ENCODE measurements around the gene MFAP4.

MFAP4 gene

DNA sequence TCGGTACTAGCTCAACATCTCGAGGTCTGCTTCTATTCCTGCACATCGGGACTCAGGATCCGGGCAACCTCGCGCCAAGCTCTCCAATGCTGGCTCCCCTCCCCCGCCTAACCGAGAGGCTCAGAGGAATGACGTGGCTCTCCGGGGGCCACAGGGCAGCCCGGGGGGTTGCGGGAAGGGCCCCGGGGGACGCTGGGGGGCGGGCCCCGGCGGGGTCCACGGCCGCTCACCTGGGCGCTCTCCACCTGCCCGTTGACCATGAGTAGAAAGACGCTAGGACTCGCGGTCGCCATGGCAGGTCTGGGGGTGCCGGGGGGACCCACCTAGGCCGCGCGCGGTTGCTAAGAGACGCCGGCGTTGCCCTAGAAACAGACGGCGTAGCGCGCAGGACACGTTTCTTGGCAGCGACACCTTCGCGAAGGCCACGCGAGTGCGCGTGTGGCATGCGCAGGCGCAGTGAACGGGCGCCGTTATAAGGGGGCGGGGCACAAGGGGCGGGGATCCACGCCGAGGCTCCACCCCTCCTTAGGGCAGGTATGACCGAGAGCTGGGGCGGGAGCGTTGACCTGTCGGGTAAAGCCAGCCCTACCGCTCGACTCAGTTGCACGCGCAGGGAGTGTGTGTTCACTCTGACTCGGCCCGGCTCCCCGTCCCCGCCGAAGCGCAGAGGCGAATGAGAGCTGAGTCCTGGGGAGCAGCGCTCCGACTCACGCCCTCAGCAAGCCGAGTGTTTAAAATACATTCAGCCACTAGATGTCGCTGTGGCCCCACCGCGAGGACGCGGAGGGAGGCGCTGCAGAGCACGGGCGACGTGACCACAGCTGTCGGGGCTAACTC lies 24.5 kb downstream of the MFAP4 start, which contains the start of gene B9D1:
TSS of gene B9D1 (minus strand) at position 447 of the 837 bp plus-strand sequence. CDS start at position 293, 154 bp downstream.
- peak within 1 kb of the TSS in 1 of 2 experiments; percentile 23 for H3K23ac ChIP-seq (ENCODE audit: low read length in 2 of 2)
- H2BK15ac ChIP-seq (ENCODE audit: low read depth, poor library complexity, severe bottlenecking) = peak within 1 kb of the TSS; percentile 75
- peaks cover 18% of the 10 kb centered on the region for H3K4me1 ChIP-seq (ENCODE audit: control insufficient read depth, insufficient read depth, low read depth, low read length)
- H2AFZ ChIP-seq (ENCODE audit: low read depth, low read length) = peak within 1 kb of the TSS; percentile 75
- peak; percentile 92 for DNase-seq
- peak within 1 kb of the TSS; percentile 68 to 74 for H3K4ac ChIP-seq (ENCODE audit: low read depth in 1 of 2, low read length in 2 of 2)
- H2BK120ac ChIP-seq (ENCODE audit: low read depth, low read length) = peak within 1 kb of the TSS; percentile 68
- H3K27me3 ChIP-seq (ENCODE audit: control insufficient read depth in 1 of 2, insufficient read depth in 1 of 2, low read length in 2 of 2) = no peaks in the 10 kb centered on the region
- H3K4me2 ChIP-seq (ENCODE audit: low read length, poor library complexity, severe bottlenecking) = peak within 1 kb of the TSS; percentile 72
- H2BK12ac ChIP-seq (ENCODE audit: low read length in 2 of 2) = peak within 1 kb of the TSS; percentile 56 to 64
- H3K14ac ChIP-seq (ENCODE audit: low read length in 2 of 2) = peak within 1 kb of the TSS in 1 of 2 experiments; percentile 89
- peak within 1 kb of the TSS; percentile 42 for H3K27ac ChIP-seq (ENCODE audit: low read length, poor library complexity, severe bottlenecking)
- H3K4me3 ChIP-seq (ENCODE audit: insufficient read depth in 1 of 2, low read depth in 1 of 2, low read length in 2 of 2) = peak within 1 kb of the TSS; percentile 59 to 90
- H3K79me1 ChIP-seq (replicated peaks; ENCODE audit: low read length, poor library complexity, severe bottlenecking) = peaks cover 17% of the 10 kb centered on the region
- peak within 1 kb of the TSS; percentile 45 for H2BK5ac ChIP-seq (ENCODE audit: low read depth, low read length, poor library complexity, severe bottlenecking)
- H2AK5ac ChIP-seq (ENCODE audit: low read length, severe bottlenecking) = peak within 1 kb of the TSS; percentile 5
- peak within 1 kb of the TSS; percentile 73 to 86 for H3K18ac ChIP-seq (ENCODE audit: low read depth in 1 of 2, low read length in 2 of 2)
- H3K36me3 ChIP-seq (ENCODE audit: control insufficient read depth in 1 of 2, insufficient read depth in 2 of 2, low read depth in 1 of 2, low read length in 2 of 2) = peaks cover 11 to 28% of the 10 kb centered on the region in 2 experiments
- H3K9me3 ChIP-seq (ENCODE audit: control insufficient read depth, low read length) = no peaks in the 10 kb centered on the region
- H4K8ac ChIP-seq (ENCODE audit: low read length) = peak within 1 kb of the TSS; percentile 84
- WGBS = under 1% methylated on average over 76 of the region's 83 CpGs
- H3K9ac ChIP-seq (ENCODE audit: low read length) = peak within 1 kb of the TSS; percentile 89
- H4K91ac ChIP-seq (ENCODE audit: low read length) = peak within 1 kb of the TSS; percentile 76

- peak overlapping the region in 1 of 2 experiments; percentile 64 for H2BK12ac ChIP-seq (ENCODE audit: low read length in 2 of 2)
- peaks cover 17% of the 10 kb centered on the region for H3K79me1 ChIP-seq (replicated peaks; ENCODE audit: low read length, poor library complexity, severe bottlenecking)
- H3K18ac ChIP-seq (ENCODE audit: low read depth in 1 of 2, low read length in 2 of 2) = peak overlapping the region; percentile 73 to 86
- H3K4me2 ChIP-seq (ENCODE audit: low read length, poor library complexity, severe bottlenecking) = peak overlapping the region; percentile 72
- peak overlapping the region; percentile 84 for H4K8ac ChIP-seq (ENCODE audit: low read length)
- 33% methylated on average over 16 of the region's 16 CpGs for WGBS
- H4K91ac ChIP-seq (ENCODE audit: low read length) = peak overlapping the region; percentile 52
- no peak overlapping the region for H2BK15ac ChIP-seq (ENCODE audit: low read depth, poor library complexity, severe bottlenecking)
- peaks cover 16 to 31% of the 10 kb centered on the region in 2 experiments for H3K36me3 ChIP-seq (ENCODE audit: control insufficient read depth in 1 of 2, insufficient read depth in 2 of 2, low read depth in 1 of 2, low read length in 2 of 2)
- no peak overlapping the region for H3K23ac ChIP-seq (ENCODE audit: low read length in 2 of 2)
- peak overlapping the region; percentile 5 for H2AK5ac ChIP-seq (ENCODE audit: low read length, severe bottlenecking)
- peak overlapping the region; percentile 75 for H2AFZ ChIP-seq (ENCODE audit: low read depth, low read length)
- peak overlapping the region; percentile 23 for H2BK120ac ChIP-seq (ENCODE audit: low read depth, low read length)
- no peaks in the 10 kb centered on the region for H3K27me3 ChIP-seq (ENCODE audit: control insufficient read depth in 1 of 2, insufficient read depth in 1 of 2, low read length in 2 of 2)
- H3K9ac ChIP-seq (ENCODE audit: low read length) = peak overlapping the region; percentile 89
- H3K9me3 ChIP-seq (ENCODE audit: control insufficient read depth, low read length) = no peaks in the 10 kb centered on the region
- H3K27ac ChIP-seq (ENCODE audit: low read length, poor library complexity, severe bottlenecking) = no peak overlapping the region
- H2BK5ac ChIP-seq (ENCODE audit: low read depth, low read length, poor library complexity, severe bottlenecking) = no peak overlapping the region
- H3K4me3 ChIP-seq (ENCODE audit: insufficient read depth in 1 of 2, low read depth in 1 of 2, low read length in 2 of 2) = peak overlapping the region; percentile 59 to 90
- H3K14ac ChIP-seq (ENCODE audit: low read length in 2 of 2) = peak overlapping the region in 1 of 2 experiments; percentile 89
- peaks cover 18% of the 10 kb centered on the region for H3K4me1 ChIP-seq (ENCODE audit: control insufficient read depth, insufficient read depth, low read depth, low read length)
- peak overlapping the region; percentile 68 to 74 for H3K4ac ChIP-seq (ENCODE audit: low read depth in 1 of 2, low read length in 2 of 2)
- DNase-seq = no peak
Measured at GRCh38 chr17:19361944-19362276, 25.1 kb downstream of the MFAP4 start.

DNA sequence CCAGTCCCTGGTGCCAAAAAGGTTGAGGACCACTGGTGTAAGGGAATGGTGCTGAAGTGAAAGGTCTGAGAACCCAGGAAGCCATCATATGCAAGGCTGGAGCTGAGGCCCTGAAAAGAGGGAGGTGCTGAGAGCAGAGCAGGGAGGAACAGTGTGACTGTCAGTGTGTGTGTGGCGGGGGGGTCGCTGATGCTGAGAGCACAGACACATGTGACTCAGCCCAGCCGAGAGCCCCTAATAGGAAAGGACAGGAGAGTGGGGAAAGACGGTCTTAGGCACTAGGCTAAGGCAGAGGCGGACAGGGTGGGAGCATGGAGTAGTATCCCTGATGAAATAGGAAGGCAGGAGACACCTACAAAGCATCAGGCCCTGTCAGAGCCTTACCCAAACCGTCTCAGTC lies 25.7 kb downstream of the MFAP4 start:
- H3K4me2 ChIP-seq (ENCODE audit: low read length, poor library complexity, severe bottlenecking) = no peak overlapping the region
- peak overlapping the region in 1 of 2 experiments; percentile 90 for H3K4me3 ChIP-seq (ENCODE audit: insufficient read depth in 1 of 2, low read depth in 1 of 2, low read length in 2 of 2)
- H4K8ac ChIP-seq (ENCODE audit: low read length) = no peak overlapping the region
- no peak overlapping the region for H2AFZ ChIP-seq (ENCODE audit: low read depth, low read length)
- no peaks in the 10 kb centered on the region for H3K27me3 ChIP-seq (ENCODE audit: control insufficient read depth in 1 of 2, insufficient read depth in 1 of 2, low read length in 2 of 2)
- no peak overlapping the region for H2BK5ac ChIP-seq (ENCODE audit: low read depth, low read length, poor library complexity, severe bottlenecking)
- H3K9me3 ChIP-seq (ENCODE audit: control insufficient read depth, low read length) = no peaks in the 10 kb centered on the region
- H3K14ac ChIP-seq (ENCODE audit: low read length in 2 of 2) = peak overlapping the region in 1 of 2 experiments; percentile 26
- peaks cover 17% of the 10 kb centered on the region for H3K79me1 ChIP-seq (replicated peaks; ENCODE audit: low read length, poor library complexity, severe bottlenecking)
- no peak overlapping the region for H3K23ac ChIP-seq (ENCODE audit: low read length in 2 of 2)
- H3K18ac ChIP-seq (ENCODE audit: low read depth in 1 of 2, low read length in 2 of 2) = no peak overlapping the region
- H2AK5ac ChIP-seq (ENCODE audit: low read length, severe bottlenecking) = no peak overlapping the region
- H3K4ac ChIP-seq (ENCODE audit: low read depth in 1 of 2, low read length in 2 of 2) = no peak overlapping the region
- no peak overlapping the region for H2BK120ac ChIP-seq (ENCODE audit: low read depth, low read length)
- peak; percentile 46 for DNase-seq
- peaks cover 22 to 33% of the 10 kb centered on the region in 2 experiments for H3K36me3 ChIP-seq (ENCODE audit: control insufficient read depth in 1 of 2, insufficient read depth in 2 of 2, low read depth in 1 of 2, low read length in 2 of 2)
- WGBS = 83% methylated on average over 2 of the region's 6 CpGs
- H2BK15ac ChIP-seq (ENCODE audit: low read depth, poor library complexity, severe bottlenecking) = no peak overlapping the region
- no peak overlapping the region for H3K27ac ChIP-seq (ENCODE audit: low read length, poor library complexity, severe bottlenecking)
- H3K9ac ChIP-seq (ENCODE audit: low read length) = peak overlapping the region; percentile 89
- peaks cover 18% of the 10 kb centered on the region for H3K4me1 ChIP-seq (ENCODE audit: control insufficient read depth, insufficient read depth, low read depth, low read length)
- peak overlapping the region in 1 of 2 experiments; percentile 75 for H2BK12ac ChIP-seq (ENCODE audit: low read length in 2 of 2)
- peak overlapping the region; percentile 14 for H4K91ac ChIP-seq (ENCODE audit: low read length)

DNA sequence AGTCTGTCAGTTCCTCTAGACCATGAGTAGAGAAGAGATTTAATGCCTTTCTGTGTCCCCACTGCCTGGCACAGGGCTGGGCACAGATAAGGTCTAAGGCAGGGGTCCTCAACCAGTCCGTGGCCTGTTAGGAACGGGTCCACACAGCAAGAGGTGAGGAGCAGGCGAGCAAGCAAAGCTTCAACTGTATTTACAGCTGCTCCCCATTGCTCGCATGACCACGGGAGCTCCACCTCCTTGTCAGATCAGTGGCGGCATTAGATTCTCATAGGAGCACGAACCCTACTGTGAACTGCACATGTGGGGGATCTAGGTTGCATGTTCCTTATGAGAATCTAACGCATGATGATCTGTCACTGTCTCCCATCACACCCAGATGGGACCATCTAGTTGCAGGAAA lies 26.2 kb downstream of the MFAP4 start:
- no peak overlapping the region for H2BK5ac ChIP-seq (ENCODE audit: low read depth, low read length, poor library complexity, severe bottlenecking)
- no peak overlapping the region for H4K8ac ChIP-seq (ENCODE audit: low read length)
- no peak overlapping the region for H2AK5ac ChIP-seq (ENCODE audit: low read length, severe bottlenecking)
- no peak overlapping the region for H3K14ac ChIP-seq (ENCODE audit: low read length in 2 of 2)
- H2BK120ac ChIP-seq (ENCODE audit: low read depth, low read length) = no peak overlapping the region
- no peak overlapping the region for H3K4me3 ChIP-seq (ENCODE audit: insufficient read depth in 1 of 2, low read depth in 1 of 2, low read length in 2 of 2)
- H3K23ac ChIP-seq (ENCODE audit: low read length in 2 of 2) = no peak overlapping the region
- no peaks in the 10 kb centered on the region for H3K27me3 ChIP-seq (ENCODE audit: control insufficient read depth in 1 of 2, insufficient read depth in 1 of 2, low read length in 2 of 2)
- no peak overlapping the region for H4K91ac ChIP-seq (ENCODE audit: low read length)
- peaks cover 17% of the 10 kb centered on the region for H3K79me1 ChIP-seq (replicated peaks; ENCODE audit: low read length, poor library complexity, severe bottlenecking)
- peaks cover 18% of the 10 kb centered on the region for H3K4me1 ChIP-seq (ENCODE audit: control insufficient read depth, insufficient read depth, low read depth, low read length)
- no peak overlapping the region for H3K4ac ChIP-seq (ENCODE audit: low read depth in 1 of 2, low read length in 2 of 2)
- DNase-seq = no peak
- H3K36me3 ChIP-seq (ENCODE audit: control insufficient read depth in 1 of 2, insufficient read depth in 2 of 2, low read depth in 1 of 2, low read length in 2 of 2) = peaks cover 22 to 33% of the 10 kb centered on the region in 2 experiments
- H3K18ac ChIP-seq (ENCODE audit: low read depth in 1 of 2, low read length in 2 of 2) = no peak overlapping the region
- no peak overlapping the region for H3K27ac ChIP-seq (ENCODE audit: low read length, poor library complexity, severe bottlenecking)
- 95% methylated on average over 7 of the region's 8 CpGs for WGBS
- no peak overlapping the region for H3K4me2 ChIP-seq (ENCODE audit: low read length, poor library complexity, severe bottlenecking)
- H3K9ac ChIP-seq (ENCODE audit: low read length) = no peak overlapping the region
- no peaks in the 10 kb centered on the region for H3K9me3 ChIP-seq (ENCODE audit: control insufficient read depth, low read length)
- H2AFZ ChIP-seq (ENCODE audit: low read depth, low read length) = no peak overlapping the region
- no peak overlapping the region for H2BK12ac ChIP-seq (ENCODE audit: low read length in 2 of 2)
- H2BK15ac ChIP-seq (ENCODE audit: low read depth, poor library complexity, severe bottlenecking) = no peak overlapping the region

Data from mesenchymal stem cell (in vitro differentiated cells and primary cell).